Measurements from ENCODE around the gene ENTREP1.

GRCh38 chr9:69325409-69326212 lies 596 bp downstream of the ENTREP1 start:
- TF ChIP-seq YY1 (IDR thresholded peaks at IDR 0.05) (no peak), CTCF (IDR thresholded peaks at IDR 0.05; ENCODE audit: low read depth, low read length, missing input control) (no peak), TAF1 (conservative IDR thresholded peaks at IDR 0.05) (no peak), ZBTB33 (IDR thresholded peaks at IDR 0.05) (no peak), REST (IDR thresholded peaks at IDR 0.05) (no peak)
